ENCODE measurements around the gene NCS1.

DNA sequence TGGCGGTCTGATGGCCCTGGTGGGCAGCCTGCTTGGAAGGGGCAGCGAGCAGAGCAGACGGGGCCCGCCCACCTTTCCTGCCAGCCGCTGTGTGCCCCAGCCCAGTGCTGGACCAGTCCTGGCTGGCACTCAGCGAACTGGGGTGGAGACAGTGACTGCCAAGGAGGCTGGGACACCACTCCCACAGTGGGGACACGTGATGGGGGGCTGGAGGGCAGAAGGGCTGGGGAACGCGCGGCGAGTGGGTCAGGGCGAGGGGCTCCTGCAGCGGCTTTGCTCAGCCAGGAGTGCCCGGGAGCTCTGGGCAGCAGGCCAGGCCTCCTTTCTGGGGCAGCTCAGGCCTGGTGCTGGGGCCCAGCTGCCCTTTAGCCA lies 19.5 kb downstream of the NCS1 start:
- no peak for TF ChIP-seq POLR2AphosphoS5 (IDR thresholded peaks at IDR 0.05; ENCODE audit: low read depth, low read length)
- no peak for TF ChIP-seq GABPA (IDR thresholded peaks at IDR 0.05; ENCODE audit: borderline replicate concordance, insufficient read depth, low read length)
- TF ChIP-seq, protein P1, sequence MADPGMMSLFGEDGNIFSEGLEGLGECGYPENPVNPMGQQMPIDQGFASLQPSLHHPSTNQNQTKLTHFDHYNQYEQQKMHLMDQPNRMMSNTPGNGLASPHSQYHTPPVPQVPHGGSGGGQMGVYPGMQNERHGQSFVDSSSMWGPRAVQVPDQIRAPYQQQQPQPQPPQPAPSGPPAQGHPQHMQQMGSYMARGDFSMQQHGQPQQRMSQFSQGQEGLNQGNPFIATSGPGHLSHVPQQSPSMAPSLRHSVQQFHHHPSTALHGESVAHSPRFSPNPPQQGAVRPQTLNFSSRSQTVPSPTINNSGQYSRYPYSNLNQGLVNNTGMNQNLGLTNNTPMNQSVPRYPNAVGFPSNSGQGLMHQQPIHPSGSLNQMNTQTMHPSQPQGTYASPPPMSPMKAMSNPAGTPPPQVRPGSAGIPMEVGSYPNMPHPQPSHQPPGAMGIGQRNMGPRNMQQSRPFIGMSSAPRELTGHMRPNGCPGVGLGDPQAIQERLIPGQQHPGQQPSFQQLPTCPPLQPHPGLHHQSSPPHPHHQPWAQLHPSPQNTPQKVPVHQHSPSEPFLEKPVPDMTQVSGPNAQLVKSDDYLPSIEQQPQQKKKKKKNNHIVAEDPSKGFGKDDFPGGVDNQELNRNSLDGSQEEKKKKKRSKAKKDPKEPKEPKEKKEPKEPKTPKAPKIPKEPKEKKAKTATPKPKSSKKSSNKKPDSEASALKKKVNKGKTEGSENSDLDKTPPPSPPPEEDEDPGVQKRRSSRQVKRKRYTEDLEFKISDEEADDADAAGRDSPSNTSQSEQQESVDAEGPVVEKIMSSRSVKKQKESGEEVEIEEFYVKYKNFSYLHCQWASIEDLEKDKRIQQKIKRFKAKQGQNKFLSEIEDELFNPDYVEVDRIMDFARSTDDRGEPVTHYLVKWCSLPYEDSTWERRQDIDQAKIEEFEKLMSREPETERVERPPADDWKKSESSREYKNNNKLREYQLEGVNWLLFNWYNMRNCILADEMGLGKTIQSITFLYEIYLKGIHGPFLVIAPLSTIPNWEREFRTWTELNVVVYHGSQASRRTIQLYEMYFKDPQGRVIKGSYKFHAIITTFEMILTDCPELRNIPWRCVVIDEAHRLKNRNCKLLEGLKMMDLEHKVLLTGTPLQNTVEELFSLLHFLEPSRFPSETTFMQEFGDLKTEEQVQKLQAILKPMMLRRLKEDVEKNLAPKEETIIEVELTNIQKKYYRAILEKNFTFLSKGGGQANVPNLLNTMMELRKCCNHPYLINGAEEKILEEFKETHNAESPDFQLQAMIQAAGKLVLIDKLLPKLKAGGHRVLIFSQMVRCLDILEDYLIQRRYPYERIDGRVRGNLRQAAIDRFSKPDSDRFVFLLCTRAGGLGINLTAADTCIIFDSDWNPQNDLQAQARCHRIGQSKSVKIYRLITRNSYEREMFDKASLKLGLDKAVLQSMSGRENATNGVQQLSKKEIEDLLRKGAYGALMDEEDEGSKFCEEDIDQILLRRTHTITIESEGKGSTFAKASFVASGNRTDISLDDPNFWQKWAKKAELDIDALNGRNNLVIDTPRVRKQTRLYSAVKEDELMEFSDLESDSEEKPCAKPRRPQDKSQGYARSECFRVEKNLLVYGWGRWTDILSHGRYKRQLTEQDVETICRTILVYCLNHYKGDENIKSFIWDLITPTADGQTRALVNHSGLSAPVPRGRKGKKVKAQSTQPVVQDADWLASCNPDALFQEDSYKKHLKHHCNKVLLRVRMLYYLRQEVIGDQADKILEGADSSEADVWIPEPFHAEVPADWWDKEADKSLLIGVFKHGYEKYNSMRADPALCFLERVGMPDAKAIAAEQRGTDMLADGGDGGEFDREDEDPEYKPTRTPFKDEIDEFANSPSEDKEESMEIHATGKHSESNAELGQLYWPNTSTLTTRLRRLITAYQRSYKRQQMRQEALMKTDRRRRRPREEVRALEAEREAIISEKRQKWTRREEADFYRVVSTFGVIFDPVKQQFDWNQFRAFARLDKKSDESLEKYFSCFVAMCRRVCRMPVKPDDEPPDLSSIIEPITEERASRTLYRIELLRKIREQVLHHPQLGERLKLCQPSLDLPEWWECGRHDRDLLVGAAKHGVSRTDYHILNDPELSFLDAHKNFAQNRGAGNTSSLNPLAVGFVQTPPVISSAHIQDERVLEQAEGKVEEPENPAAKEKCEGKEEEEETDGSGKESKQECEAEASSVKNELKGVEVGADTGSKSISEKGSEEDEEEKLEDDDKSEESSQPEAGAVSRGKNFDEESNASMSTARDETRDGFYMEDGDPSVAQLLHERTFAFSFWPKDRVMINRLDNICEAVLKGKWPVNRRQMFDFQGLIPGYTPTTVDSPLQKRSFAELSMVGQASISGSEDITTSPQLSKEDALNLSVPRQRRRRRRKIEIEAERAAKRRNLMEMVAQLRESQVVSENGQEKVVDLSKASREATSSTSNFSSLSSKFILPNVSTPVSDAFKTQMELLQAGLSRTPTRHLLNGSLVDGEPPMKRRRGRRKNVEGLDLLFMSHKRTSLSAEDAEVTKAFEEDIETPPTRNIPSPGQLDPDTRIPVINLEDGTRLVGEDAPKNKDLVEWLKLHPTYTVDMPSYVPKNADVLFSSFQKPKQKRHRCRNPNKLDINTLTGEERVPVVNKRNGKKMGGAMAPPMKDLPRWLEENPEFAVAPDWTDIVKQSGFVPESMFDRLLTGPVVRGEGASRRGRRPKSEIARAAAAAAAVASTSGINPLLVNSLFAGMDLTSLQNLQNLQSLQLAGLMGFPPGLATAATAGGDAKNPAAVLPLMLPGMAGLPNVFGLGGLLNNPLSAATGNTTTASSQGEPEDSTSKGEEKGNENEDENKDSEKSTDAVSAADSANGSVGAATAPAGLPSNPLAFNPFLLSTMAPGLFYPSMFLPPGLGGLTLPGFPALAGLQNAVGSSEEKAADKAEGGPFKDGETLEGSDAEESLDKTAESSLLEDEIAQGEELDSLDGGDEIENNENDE (IDR thresholded peaks at IDR 0.05; ENCODE audit: insufficient replicate concordance, low read length) = no peak
- TF ChIP-seq, protein P2, sequence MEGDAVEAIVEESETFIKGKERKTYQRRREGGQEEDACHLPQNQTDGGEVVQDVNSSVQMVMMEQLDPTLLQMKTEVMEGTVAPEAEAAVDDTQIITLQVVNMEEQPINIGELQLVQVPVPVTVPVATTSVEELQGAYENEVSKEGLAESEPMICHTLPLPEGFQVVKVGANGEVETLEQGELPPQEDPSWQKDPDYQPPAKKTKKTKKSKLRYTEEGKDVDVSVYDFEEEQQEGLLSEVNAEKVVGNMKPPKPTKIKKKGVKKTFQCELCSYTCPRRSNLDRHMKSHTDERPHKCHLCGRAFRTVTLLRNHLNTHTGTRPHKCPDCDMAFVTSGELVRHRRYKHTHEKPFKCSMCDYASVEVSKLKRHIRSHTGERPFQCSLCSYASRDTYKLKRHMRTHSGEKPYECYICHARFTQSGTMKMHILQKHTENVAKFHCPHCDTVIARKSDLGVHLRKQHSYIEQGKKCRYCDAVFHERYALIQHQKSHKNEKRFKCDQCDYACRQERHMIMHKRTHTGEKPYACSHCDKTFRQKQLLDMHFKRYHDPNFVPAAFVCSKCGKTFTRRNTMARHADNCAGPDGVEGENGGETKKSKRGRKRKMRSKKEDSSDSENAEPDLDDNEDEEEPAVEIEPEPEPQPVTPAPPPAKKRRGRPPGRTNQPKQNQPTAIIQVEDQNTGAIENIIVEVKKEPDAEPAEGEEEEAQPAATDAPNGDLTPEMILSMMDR (IDR thresholded peaks at IDR 0.05; ENCODE audit: control extremely low read depth in 1 of 3, insufficient read depth in 1 of 3, low read depth in 1 of 3, low read length in 3 of 3) = no peak
- no peak for TF ChIP-seq CHD1 (IDR thresholded peaks at IDR 0.05; ENCODE audit: low read depth, low read length)

Data from H1 (cell line).